ENCODE measurements around the gene SLC19A3.

Gene SLC19A3

GRCh38 chr2:227643990-227644551 is 73.8 kb downstream of the SLC19A3 start:
- Histone ChIP-seq H3K27me3 (ENCODE audit: insufficient read depth, low read length) (no peaks in the 10 kb centered on the region), H3K36me3 (ENCODE audit: insufficient read depth, low read length) (no peaks in the 10 kb centered on the region), H2AFZ (ENCODE audit: low read length) (no peak overlapping the region), H3K9me3 (ENCODE audit: low read length) (no peaks in the 10 kb centered on the region), H3K4me2 (ENCODE audit: low read length) (no peak overlapping the region), H3K4me1 (ENCODE audit: insufficient read depth, low read length, severe bottlenecking) (no peaks in the 10 kb centered on the region), H3K9ac (ENCODE audit: low read length) (no peak overlapping the region), H3K9me2 (ENCODE audit: low read depth, low read length) (no peaks in the 10 kb centered on the region), H4K20me1 (ENCODE audit: insufficient read depth, low read length) (no peaks in the 10 kb centered on the region), H3F3A (ENCODE audit: insufficient read depth, low read length) (no peaks in the 10 kb centered on the region; the same call in 1 of the 2 replicates), H3K4me3 (ENCODE audit: low read depth, low read length, poor library complexity, severe bottlenecking) (no peak overlapping the region), H3K79me2 (ENCODE audit: insufficient read depth, low read length) (no peaks in the 10 kb centered on the region), H3K27ac (ENCODE audit: low read depth, low read length, poor library complexity, severe bottlenecking) (no peak overlapping the region)
- TF ChIP-seq EZH2 (IDR thresholded peaks at IDR 0.05; ENCODE audit: borderline replicate concordance, low read length) = no peak
- TF ChIP-seq CTCF (IDR thresholded peaks at IDR 0.05; ENCODE audit: low read length) = no peak

GRCh38 chr2:227642656-227643055 is 75.2 kb downstream of the SLC19A3 start:
- Histone ChIP-seq H3K4me1 (ENCODE audit: insufficient read depth, low read length, severe bottlenecking) (no peaks in the 10 kb centered on the region), H3K4me3 (ENCODE audit: low read depth, low read length, poor library complexity, severe bottlenecking) (no peak overlapping the region), H3K27me3 (ENCODE audit: insufficient read depth, low read length) (no peaks in the 10 kb centered on the region), H3K27ac (ENCODE audit: low read depth, low read length, poor library complexity, severe bottlenecking) (no peak overlapping the region), H4K20me1 (ENCODE audit: insufficient read depth, low read length) (no peaks in the 10 kb centered on the region), H3K9me2 (ENCODE audit: low read depth, low read length) (no peaks in the 10 kb centered on the region), H3K9me3 (ENCODE audit: low read length) (no peaks in the 10 kb centered on the region), H3K4me2 (ENCODE audit: low read length) (no peak overlapping the region), H3F3A (ENCODE audit: insufficient read depth, low read length) (no peaks in the 10 kb centered on the region; the same call in 1 of the 2 replicates), H2AFZ (ENCODE audit: low read length) (no peak overlapping the region), H3K36me3 (ENCODE audit: insufficient read depth, low read length) (no peaks in the 10 kb centered on the region), H3K9ac (ENCODE audit: low read length) (no peak overlapping the region), H3K79me2 (ENCODE audit: insufficient read depth, low read length) (no peaks in the 10 kb centered on the region)
- TF ChIP-seq EZH2 (IDR thresholded peaks at IDR 0.05; ENCODE audit: borderline replicate concordance, low read length) (no peak), CTCF (IDR thresholded peaks at IDR 0.05; ENCODE audit: low read length) (no peak)

- H3K79me2 ChIP-seq (ENCODE audit: insufficient read depth, low read length) = no peaks in the 10 kb centered on the region
- H3K36me3 ChIP-seq (ENCODE audit: insufficient read depth, low read length) = no peaks in the 10 kb centered on the region
- no peak overlapping the region for H3K27ac ChIP-seq (ENCODE audit: low read depth, low read length, poor library complexity, severe bottlenecking)
- no peaks in the 10 kb centered on the region for H3F3A ChIP-seq (ENCODE audit: insufficient read depth, low read length)
- H3K4me3 ChIP-seq (ENCODE audit: low read depth, low read length, poor library complexity, severe bottlenecking) = no peak overlapping the region
- no peaks in the 10 kb centered on the region for H3K9me3 ChIP-seq (ENCODE audit: low read length)
- no peak overlapping the region for H3K9ac ChIP-seq (ENCODE audit: low read length)
- no peaks in the 10 kb centered on the region for H3K9me2 ChIP-seq (ENCODE audit: low read depth, low read length)
- TF ChIP-seq CTCF (IDR thresholded peaks at IDR 0.05; ENCODE audit: low read length) (no peak), EZH2 (IDR thresholded peaks at IDR 0.05; ENCODE audit: borderline replicate concordance, low read length) (no peak)
- no peak overlapping the region for H3K4me2 ChIP-seq (ENCODE audit: low read length)
- H3K27me3 ChIP-seq (ENCODE audit: insufficient read depth, low read length) = no peaks in the 10 kb centered on the region
- H3K4me1 ChIP-seq (ENCODE audit: insufficient read depth, low read length, severe bottlenecking) = no peaks in the 10 kb centered on the region
- H4K20me1 ChIP-seq (ENCODE audit: insufficient read depth, low read length) = no peaks in the 10 kb centered on the region
- no peak overlapping the region for H2AFZ ChIP-seq (ENCODE audit: low read length)
These were observed 83.6 kb downstream of the SLC19A3 start for GRCh38 chr2:227634201-227634600.

Measured in OCI-LY1 (cell line).